IMR-90 (cell line): Measurements from ENCODE around the gene MAP3K7CL.

Experiments
- CEBPB ChIP-seq: IDR thresholded peaks from 2 replicates; pipeline ENCODE4 v1.6.1; 2012; ENCODE audit warnings: low read depth, low read length, improper control_type of control experiment
- FOS ChIP-seq: fragments of 150-350 bp; IDR thresholded peaks from 2 replicates; pipeline ENCODE4 v1.6.1; 2016; ENCODE audit warnings: low read depth, low read length
- POLR2A ChIP-seq: IDR thresholded peaks from 2 replicates; pipeline ENCODE4 v1.6.1; 2012; ENCODE audit warnings: mild to moderate bottlenecking, low read depth, low read length
- RAD21 ChIP-seq: IDR thresholded peaks from 2 replicates; pipeline ENCODE4 v1.6.1; 2012; ENCODE audit warnings: low read length, improper control_type of control experiment
- RFX5 ChIP-seq: IDR thresholded peaks from 2 replicates; pipeline ENCODE4 v1.8.0; 2012; ENCODE audit warnings: low read depth, mild to moderate bottlenecking, low read length, moderate library complexity
- SMC3 ChIP-seq: fragments of 150-350 bp; IDR thresholded peaks from 2 replicates; pipeline ENCODE4 v1.6.1; 2016; ENCODE audit warnings: low read depth, mild to moderate bottlenecking, antibody characterized with exemption, low read length, moderate library complexity
- TF ChIP-seq, protein P1 (sequence below): conservative IDR thresholded peaks from 2 replicates; pipeline ENCODE4 v1.5.1; 2012; ENCODE audit warnings: mild to moderate bottlenecking, low read depth, low read length, improper control_type of control experiment
- TF ChIP-seq, protein P2 (sequence below): fragments of 150-350 bp; IDR thresholded peaks from 2 replicates; pipeline ENCODE4 v1.6.1; 2016; ENCODE audit warnings: low read depth, mild to moderate bottlenecking, low read length, moderate library complexity, borderline replicate concordance

DNA sequence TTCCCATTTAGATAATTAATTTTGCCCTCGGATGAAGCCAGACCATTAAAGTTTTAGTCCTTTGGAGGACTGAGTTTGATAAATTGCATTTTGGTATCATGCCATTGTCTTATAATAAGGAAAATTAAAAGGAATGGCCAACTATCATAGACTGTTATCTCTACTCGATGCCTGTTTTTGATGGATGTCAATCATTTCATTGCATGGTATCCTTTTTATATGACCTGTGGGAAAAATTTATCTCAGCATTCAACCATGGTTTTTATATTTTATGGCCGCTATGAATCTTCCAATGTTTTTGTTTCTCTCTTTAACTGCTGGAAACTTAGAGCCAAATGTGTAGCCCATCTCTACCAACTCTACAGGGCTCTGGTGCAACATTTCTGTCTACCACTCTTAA is 47.1 kb upstream of the MAP3K7CL start:
- TF ChIP-seq, protein P1, sequence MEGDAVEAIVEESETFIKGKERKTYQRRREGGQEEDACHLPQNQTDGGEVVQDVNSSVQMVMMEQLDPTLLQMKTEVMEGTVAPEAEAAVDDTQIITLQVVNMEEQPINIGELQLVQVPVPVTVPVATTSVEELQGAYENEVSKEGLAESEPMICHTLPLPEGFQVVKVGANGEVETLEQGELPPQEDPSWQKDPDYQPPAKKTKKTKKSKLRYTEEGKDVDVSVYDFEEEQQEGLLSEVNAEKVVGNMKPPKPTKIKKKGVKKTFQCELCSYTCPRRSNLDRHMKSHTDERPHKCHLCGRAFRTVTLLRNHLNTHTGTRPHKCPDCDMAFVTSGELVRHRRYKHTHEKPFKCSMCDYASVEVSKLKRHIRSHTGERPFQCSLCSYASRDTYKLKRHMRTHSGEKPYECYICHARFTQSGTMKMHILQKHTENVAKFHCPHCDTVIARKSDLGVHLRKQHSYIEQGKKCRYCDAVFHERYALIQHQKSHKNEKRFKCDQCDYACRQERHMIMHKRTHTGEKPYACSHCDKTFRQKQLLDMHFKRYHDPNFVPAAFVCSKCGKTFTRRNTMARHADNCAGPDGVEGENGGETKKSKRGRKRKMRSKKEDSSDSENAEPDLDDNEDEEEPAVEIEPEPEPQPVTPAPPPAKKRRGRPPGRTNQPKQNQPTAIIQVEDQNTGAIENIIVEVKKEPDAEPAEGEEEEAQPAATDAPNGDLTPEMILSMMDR: no peak
- TF ChIP-seq POLR2A (no peak), SMC3 (no peak), FOS (no peak), RAD21 (no peak), CEBPB (no peak), RFX5 (no peak)
- TF ChIP-seq, protein P2, sequence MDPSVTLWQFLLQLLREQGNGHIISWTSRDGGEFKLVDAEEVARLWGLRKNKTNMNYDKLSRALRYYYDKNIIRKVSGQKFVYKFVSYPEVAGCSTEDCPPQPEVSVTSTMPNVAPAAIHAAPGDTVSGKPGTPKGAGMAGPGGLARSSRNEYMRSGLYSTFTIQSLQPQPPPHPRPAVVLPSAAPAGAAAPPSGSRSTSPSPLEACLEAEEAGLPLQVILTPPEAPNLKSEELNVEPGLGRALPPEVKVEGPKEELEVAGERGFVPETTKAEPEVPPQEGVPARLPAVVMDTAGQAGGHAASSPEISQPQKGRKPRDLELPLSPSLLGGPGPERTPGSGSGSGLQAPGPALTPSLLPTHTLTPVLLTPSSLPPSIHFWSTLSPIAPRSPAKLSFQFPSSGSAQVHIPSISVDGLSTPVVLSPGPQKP: no peak
